GM23248 (cell line): ENCODE results near the gene POLR1G. TPM values are rescaled to one million over a fixed set of nuclear protein-coding genes. Genes with fewer than 3 reads are reported as not detected.

Experiments used
- DNase-seq: peaks from one replicate; pipeline ENCODE4 v3.0.0-alpha.2; 2015
- H2AFZ ChIP-seq: fragments of 200-600 bp; sonication (generic); 2 replicates; pipeline ENCODE4 v1.6.1; 2016; ENCODE audit warnings: antibody characterized with exemption
- H3F3A ChIP-seq: fragments of 200-600 bp; sonication (generic); 2 replicates; pipeline ENCODE4 v1.6.1; 2016; ENCODE audit warnings: mild to moderate bottlenecking, antibody characterized with exemption, mixed run types; ENCODE audit not compliant: insufficient read depth
- H3K27ac ChIP-seq: fragments of 200-600 bp; sonication (generic); 2 replicates; pipeline ENCODE4 v1.5.1; 2016; ENCODE audit warnings: mild to moderate bottlenecking
- H3K27me3 ChIP-seq: fragments of 200-600 bp; sonication (generic); replicated peaks from 2 replicates; pipeline ENCODE4 v1.6.1; 2016; ENCODE audit warnings: mild to moderate bottlenecking; ENCODE audit not compliant: insufficient read depth
- H3K36me3 ChIP-seq: fragments of 200-600 bp; sonication (generic); 2 replicates; pipeline ENCODE4 v1.6.1; 2016; ENCODE audit warnings: low read depth, mild to moderate bottlenecking
- H3K4me1 ChIP-seq: fragments of 200-600 bp; sonication (generic); 2 replicates; pipeline ENCODE4 v1.6.1; 2016; ENCODE audit warnings: mild to moderate bottlenecking; ENCODE audit not compliant: insufficient read depth
- H3K4me2 ChIP-seq: fragments of 200-600 bp; sonication (generic); one replicate; pipeline ENCODE4 v1.6.1; 2016; ENCODE audit warnings: mild to moderate bottlenecking; ENCODE audit not compliant: unreplicated experiment
- H3K4me3 ChIP-seq: fragments of 200-600 bp; sonication (generic); 2 replicates; pipeline ENCODE4 v1.5.1; 2016; ENCODE audit warnings: mild to moderate bottlenecking
- H3K79me2 ChIP-seq: fragments of 200-600 bp; sonication (generic); 2 replicates; pipeline ENCODE4 v1.6.1; 2016; ENCODE audit warnings: mild to moderate bottlenecking; ENCODE audit not compliant: insufficient read depth
- H3K9ac ChIP-seq: fragments of 200-600 bp; sonication (generic); 2 replicates; pipeline ENCODE4 v1.6.1; 2016; ENCODE audit warnings: mild to moderate bottlenecking
- H3K9me2 ChIP-seq: fragments of 200-600 bp; sonication (generic); 2 replicates; pipeline ENCODE4 v1.6.1; 2016; ENCODE audit warnings: mixed run types, mild to moderate bottlenecking, moderate library complexity; ENCODE audit not compliant: insufficient read depth
- H3K9me3 ChIP-seq: fragments of 200-600 bp; sonication (generic); one replicate; pipeline ENCODE4 v1.6.1; 2017; ENCODE audit warnings: low read depth
- H4K20me1 ChIP-seq: fragments of 200-600 bp; sonication (generic); 2 replicates; pipeline ENCODE4 v1.6.0; 2016; ENCODE audit not compliant: insufficient read depth
- EZH2 ChIP-seq: fragments of 200-600 bp; sonication (generic); IDR thresholded peaks from 2 replicates; pipeline ENCODE4 v1.6.1; 2018; ENCODE audit warnings: antibody characterized with exemption, mild to moderate bottlenecking; ENCODE audit not compliant: insufficient read depth, poor library complexity, severe bottlenecking
- EZH2phosphoT487 ChIP-seq: fragments of 200-600 bp; sonication (generic); IDR thresholded peaks from 2 replicates; pipeline ENCODE4 v1.6.1; 2018; ENCODE audit warnings: antibody characterized with exemption, moderate library complexity, mild to moderate bottlenecking, low read depth; ENCODE audit not compliant: insufficient read depth
- WGBS, 2 experiments: methylation state at CpG; one replicate each; pipeline ENCODE4 v1.1.6; 2015 to 2017; ENCODE audit warnings: low lambda C conversion rate in 2 of 2, low coverage in 1 of 2; ENCODE audit errors: missing lambda C conversion rate in 2 of 2; 5-methylcytosine and 5-hydroxymethylcytosine counted together
- in situ Hi-C: fragments of 300-500 bp; cut with MboI; formaldehyde crosslinking; loops from 2 replicates; pipeline ENCODE4 v1.15.0; 2020
- polyA plus RNA-seq: library from polyadenylated mRNA; unstranded; fragments of >200 nt; fragmentation: Nextera tagmentation; extraction: Ambion mirVana; gene quantifications from 2 replicates; pipeline ENCODE4 v1.2.1, GENCODE V29; 2016
- total RNA-seq: library from RNA; depleted of rRNA; stranded (reverse); fragments of >200 nt; shearing (Covaris generic); gene quantifications from 2 replicates; pipeline ENCODE4 v1.2.3, GENCODE V29; 2014

POLR1G gene
- total and polyA plus RNA-seq, 2 experiments from 2014 or later, result 8.8 to 10.8 TPM

DNA sequence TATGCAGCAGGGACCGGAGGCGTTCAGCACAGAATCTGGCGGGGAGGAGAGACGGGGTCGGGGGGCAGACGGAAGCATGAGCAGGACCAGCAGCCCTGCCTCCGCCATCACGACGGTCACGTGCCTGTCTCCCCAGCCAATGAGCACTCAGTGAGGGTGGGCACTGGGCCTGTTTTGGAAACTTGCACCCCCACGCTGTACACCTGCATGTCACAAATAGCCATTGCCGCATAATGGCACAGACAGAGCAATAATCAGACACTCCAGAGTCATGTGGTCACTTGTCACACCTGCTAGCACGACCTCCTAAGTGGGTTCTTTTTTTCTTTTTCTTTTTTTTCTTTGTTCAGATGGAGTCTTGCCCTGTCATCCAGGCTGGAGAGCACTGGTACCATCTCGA, 44.8 kb upstream of the POLR1G start:
- TF ChIP-seq EZH2 (no peak), EZH2phosphoT487 (no peak)
- no peak overlapping the region for H3K27ac ChIP-seq
- no peaks in the 10 kb centered on the region for H3K9me3 ChIP-seq
- in situ Hi-C loops, result no loop called here
- no peaks in the 10 kb centered on the region for H4K20me1 ChIP-seq
- H3K27me3 ChIP-seq, result no peaks in the 10 kb centered on the region
- no peak for DNase-seq
- H3K4me3 ChIP-seq, result no peak overlapping the region
- no peaks in the 10 kb centered on the region for H3K4me1 ChIP-seq
- peaks cover 10% of the 10 kb centered on the region; the same call in 1 of the 2 replicates for H3K36me3 ChIP-seq
- 89% methylated on average over 11 of the region's 14 CpGs for whole genome bisulfite sequencing, 2 experiments
- no peak overlapping the region for H2AFZ ChIP-seq
- H3K9me2 ChIP-seq, result no peaks in the 10 kb centered on the region
- no peaks in the 10 kb centered on the region for H3K79me2 ChIP-seq
- H3K4me2 ChIP-seq, result no peak overlapping the region
- H3K9ac ChIP-seq, result no peak overlapping the region
- H3F3A ChIP-seq, result no peaks in the 10 kb centered on the region

DNA sequence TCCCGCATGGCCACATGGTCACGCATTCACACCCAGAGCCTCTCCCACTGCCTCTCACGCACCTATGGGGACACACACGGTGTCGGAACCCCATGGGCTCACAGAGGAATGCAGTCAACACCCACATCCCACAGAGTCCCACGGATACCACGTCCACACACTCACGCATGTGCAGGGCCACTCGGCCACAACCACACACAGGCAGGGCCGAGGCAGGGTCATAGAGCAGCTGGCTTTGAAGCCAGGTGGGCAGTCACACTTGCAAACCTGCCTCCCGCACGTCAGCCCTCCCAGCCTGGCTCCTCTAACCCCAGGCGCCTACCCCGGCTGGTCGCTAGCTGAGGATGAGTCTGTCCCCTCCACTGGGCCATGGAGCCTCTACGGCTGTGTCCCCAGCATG, 44.2 kb upstream of the POLR1G start:
- H3K9me2 ChIP-seq, result no peaks in the 10 kb centered on the region
- H3K79me2 ChIP-seq, result no peaks in the 10 kb centered on the region
- in situ Hi-C loops, result no loop called here
- peaks cover 5% of the 10 kb centered on the region; the same call in 1 of the 2 replicates for H3K36me3 ChIP-seq
- TF ChIP-seq EZH2 (no peak), EZH2phosphoT487 (no peak)
- H3K4me1 ChIP-seq, result no peaks in the 10 kb centered on the region
- H4K20me1 ChIP-seq, result no peaks in the 10 kb centered on the region
- no peaks in the 10 kb centered on the region for H3K27me3 ChIP-seq
- no peak overlapping the region for H2AFZ ChIP-seq
- H3K4me2 ChIP-seq, result no peak overlapping the region
- H3K27ac ChIP-seq, result no peak overlapping the region
- no peak for DNase-seq
- no peaks in the 10 kb centered on the region for H3K9me3 ChIP-seq
- no peaks in the 10 kb centered on the region for H3F3A ChIP-seq
- WGBS, 2 experiments, result 92 to 93% methylated on average over 16 of the region's 16 CpGs
- no peak overlapping the region for H3K9ac ChIP-seq
- H3K4me3 ChIP-seq, result no peak overlapping the region

DNA sequence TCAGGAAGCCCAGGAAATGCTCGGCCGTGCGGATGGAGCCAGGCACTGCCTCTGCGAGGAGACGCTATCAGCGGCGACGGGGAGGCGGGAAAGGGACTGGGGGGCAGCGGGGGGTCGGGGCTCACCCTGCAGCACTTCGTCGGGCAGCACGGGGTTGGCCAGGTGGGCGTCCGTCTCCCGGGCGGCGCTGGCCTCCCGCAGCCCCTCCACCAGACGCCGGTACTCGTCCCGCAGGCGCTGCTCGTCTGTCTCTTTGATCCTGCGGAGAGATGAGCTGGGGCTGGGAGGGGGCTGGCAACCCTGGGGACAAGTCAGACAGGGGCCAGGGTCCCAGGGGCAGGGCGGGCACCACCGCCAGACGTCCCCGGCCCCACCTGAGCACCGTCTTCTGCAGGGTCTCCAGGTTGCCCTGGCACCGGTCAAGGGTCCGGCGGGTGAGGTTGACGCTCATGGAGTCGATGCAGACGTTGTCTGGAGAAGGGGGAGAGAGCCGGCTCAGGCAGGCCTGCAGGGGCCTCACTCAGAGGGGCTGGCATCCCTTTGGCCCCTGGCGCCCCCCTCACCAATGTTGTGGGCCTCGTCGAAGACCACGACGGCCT, 42.5 kb upstream of the POLR1G start:
- Histone ChIP-seq H3K4me3 (no peak overlapping the region), H2AFZ (no peak overlapping the region), H3K79me2 (peaks cover 7% of the 10 kb centered on the region; the same call in 1 of the 2 replicates), H3K9ac (no peak overlapping the region), H3K9me2 (no peaks in the 10 kb centered on the region), H3K36me3 (peaks cover 5% of the 10 kb centered on the region; the same call in 1 of the 2 replicates), H3K27me3 (no peaks in the 10 kb centered on the region), H3F3A (no peaks in the 10 kb centered on the region), H3K9me3 (no peaks in the 10 kb centered on the region), H3K27ac (no peak overlapping the region), H3K4me2 (no peak overlapping the region), H4K20me1 (no peaks in the 10 kb centered on the region), H3K4me1 (no peaks in the 10 kb centered on the region)
- no peak for DNase-seq
- WGBS, 2 experiments, result 93 to 97% methylated on average over 18 to 44 of the region's 44 CpGs
- in situ Hi-C loops, result no loop called here
- TF ChIP-seq EZH2, result no peak

DNA sequence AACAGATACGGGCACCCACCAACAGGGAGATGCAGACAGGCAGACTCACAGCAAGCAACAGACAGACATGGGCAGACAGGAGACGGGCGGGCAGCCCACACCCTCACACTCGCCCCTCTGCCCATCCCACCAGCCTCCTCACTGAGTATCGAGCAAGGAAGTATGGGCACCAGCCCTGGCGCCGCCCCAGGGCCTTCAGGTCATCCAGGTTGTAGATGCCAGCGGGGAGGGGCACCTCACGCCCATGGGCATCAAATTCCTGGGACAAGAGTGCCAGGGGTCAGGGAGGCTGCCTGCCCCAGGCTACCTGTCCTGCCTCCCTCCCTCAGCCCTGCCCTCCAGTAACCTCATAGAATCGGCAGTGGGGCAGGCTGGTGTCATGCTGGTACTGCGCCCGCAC, 41.7 kb upstream of the POLR1G start:
- 87 to 99% methylated on average over 12 of the region's 12 CpGs for WGBS, 2 experiments
- in situ Hi-C loops, result no loop called here
- Histone ChIP-seq H3K79me2 (peaks cover 14% of the 10 kb centered on the region), H3K27ac (no peak overlapping the region), H2AFZ (no peak overlapping the region), H4K20me1 (no peaks in the 10 kb centered on the region), H3K4me2 (no peak overlapping the region), H3K27me3 (no peaks in the 10 kb centered on the region), H3K4me3 (no peak overlapping the region), H3K9ac (no peak overlapping the region), H3K9me3 (no peaks in the 10 kb centered on the region), H3K36me3 (peaks cover 5% of the 10 kb centered on the region; the same call in 1 of the 2 replicates), H3K4me1 (peaks cover 4% of the 10 kb centered on the region; the same call in 1 of the 2 replicates), H3K9me2 (no peaks in the 10 kb centered on the region), H3F3A (no peaks in the 10 kb centered on the region)
- no peak for DNase-seq
- no peak for TF ChIP-seq EZH2phosphoT487
- TF ChIP-seq EZH2, result no peak
